Measurements from ENCODE around the gene RNFT2. TPM values are rescaled to one million over a fixed set of nuclear protein-coding genes. Genes with fewer than 3 reads are reported as not detected.

The RNFT2 gene
- total RNA-seq, 2 experiments from 2014 or later: 10.7 to 11.6 TPM

GRCh38 chr12:116892349-116893140, 154.4 kb downstream of the RNFT2 start:
- no peak for DNase-seq
- Mint-ChIP-seq H3K4me3 (no peak overlapping the region), H3K27me3 (no peaks in the 10 kb centered on the region), H3K4me1 (ENCODE audit: low read depth) (no peaks in the 10 kb centered on the region), H3K27ac (no peak overlapping the region), H3K36me3 (ENCODE audit: low read depth) (no peaks in the 10 kb centered on the region), H3K9me3 (peaks cover 3% of the 10 kb centered on the region)
- POLR2A ChIA-PET: interaction anchor here (0.7 to 1.5 kb wide), 2 partner anchors 12 to 18 kb away, joined by 3 read pairs; partner anchors contain the start of genes FBXW8 and HRK
- CTCF ChIA-PET: interaction anchor here (0.7 kb wide), 1 partner anchor 12 kb away, joined by 3 read pairs; no protein-coding TSS in a partner anchor
- no peak for ATAC-seq
- intact Hi-C loops (cut with micrococcal nuclease): no loop called here
- TF ChIP-seq CTCF (IDR thresholded peaks at IDR 0.05): no peak

DNA sequence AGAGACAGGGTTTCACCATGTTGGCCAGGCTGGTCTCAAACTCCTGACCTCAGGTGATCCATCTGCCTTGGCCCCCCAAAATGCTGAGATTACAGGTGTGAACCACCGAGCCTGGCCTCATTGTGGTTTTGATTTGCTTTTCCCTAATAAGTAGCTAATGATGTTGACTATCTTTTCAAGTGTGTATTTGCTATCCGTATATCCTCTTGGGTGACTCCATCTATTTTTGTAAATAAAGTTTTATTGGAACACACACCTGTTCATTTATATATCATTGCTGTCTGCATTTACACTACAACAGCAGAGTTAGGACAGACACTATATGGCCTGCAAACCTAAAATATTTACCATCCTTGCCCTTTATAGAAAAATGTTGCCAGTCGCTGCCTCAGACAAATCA, 156.8 kb downstream of the RNFT2 start:
- Mint-ChIP-seq H3K4me1 (ENCODE audit: low read depth) (no peaks in the 10 kb centered on the region), H3K9me3 (peaks cover 3% of the 10 kb centered on the region), H3K36me3 (ENCODE audit: low read depth) (no peaks in the 10 kb centered on the region), H3K27me3 (peaks cover 2% of the 10 kb centered on the region), H3K4me3 (no peak overlapping the region), H3K27ac (no peak overlapping the region)
- CTCF ChIA-PET: no interaction called here
- POLR2A ChIA-PET: no interaction called here
- intact Hi-C loops (cut with micrococcal nuclease): no loop called here
- TF ChIP-seq CTCF (IDR thresholded peaks at IDR 0.05): no peak
- DNase-seq (no peak), ATAC-seq (no peak)

DNA sequence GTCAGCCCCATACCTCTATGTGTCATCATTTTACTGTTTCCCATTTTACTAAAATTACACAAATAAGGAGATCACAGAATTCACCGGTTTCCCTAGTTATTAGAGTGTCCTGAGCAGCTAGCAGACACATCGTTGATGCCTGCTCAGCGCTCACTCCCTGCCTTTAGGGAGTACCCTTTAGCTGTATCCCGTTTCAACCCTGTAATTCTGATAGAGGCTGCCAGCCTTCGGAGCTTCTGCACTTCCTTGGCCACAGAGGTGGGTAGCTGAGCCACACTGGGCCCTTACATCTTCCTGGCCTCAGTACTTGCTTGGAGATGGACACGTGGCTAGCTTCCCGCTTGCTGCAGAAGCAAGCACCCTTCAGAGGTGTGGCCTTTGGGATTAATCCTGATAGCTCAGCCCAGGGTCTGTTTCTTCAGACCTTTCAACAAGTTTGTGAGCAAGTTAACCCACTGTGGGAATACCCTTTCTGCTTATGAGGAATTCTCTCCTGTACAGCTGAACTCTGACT, 158.4 kb downstream of the RNFT2 start:
- H3K4me3 Mint-ChIP-seq: no peak overlapping the region
- no peaks in the 10 kb centered on the region for H3K36me3 Mint-ChIP-seq (ENCODE audit: low read depth)
- DNase-seq (no peak), ATAC-seq (no peak)
- no peak for TF ChIP-seq CTCF (IDR thresholded peaks at IDR 0.05)
- CTCF ChIA-PET: interaction anchor here (0.9 kb wide), 1 partner anchor 14 kb away, joined by 3 read pairs; no protein-coding TSS in a partner anchor
- intact Hi-C loops (cut with micrococcal nuclease): no loop called here
- POLR2A ChIA-PET: no interaction called here
- no peaks in the 10 kb centered on the region for H3K4me1 Mint-ChIP-seq (ENCODE audit: low read depth)
- no peaks in the 10 kb centered on the region for H3K9me3 Mint-ChIP-seq
- H3K27ac Mint-ChIP-seq: no peak overlapping the region
- H3K27me3 Mint-ChIP-seq: peaks cover 2% of the 10 kb centered on the region

- peaks cover 3% of the 10 kb centered on the region for H3K27me3 Mint-ChIP-seq
- intact Hi-C loops (cut with micrococcal nuclease): no loop called here
- TF ChIP-seq CTCF (IDR thresholded peaks at IDR 0.05): no peak
- no peaks in the 10 kb centered on the region for H3K9me3 Mint-ChIP-seq
- no peak overlapping the region for H3K27ac Mint-ChIP-seq
- H3K36me3 Mint-ChIP-seq (ENCODE audit: low read depth): no peaks in the 10 kb centered on the region
- no peak for ATAC-seq
- ChIA-PET CTCF (interaction anchor here (0.9 to 1.2 kb wide), 3 partner anchors 11 to 34 kb away, joined by 3 to 4 read pairs (median 3); no protein-coding TSS in a partner anchor), POLR2A (no interaction called here)
- DNase-seq: no peak
- no peaks in the 10 kb centered on the region for H3K4me1 Mint-ChIP-seq (ENCODE audit: low read depth)
- no peak overlapping the region for H3K4me3 Mint-ChIP-seq
Observed at GRCh38 chr12:116897476-116897875, 159.4 kb downstream of the RNFT2 start.

- DNase-seq (no peak), ATAC-seq (no peak)
- H3K27me3 Mint-ChIP-seq: peaks cover 3% of the 10 kb centered on the region
- intact Hi-C loops (cut with micrococcal nuclease): no loop called here
- ChIA-PET POLR2A (interaction anchor here (0.6 kb wide), 1 partner anchor 175 kb away, joined by 4 read pairs; no protein-coding TSS in a partner anchor), CTCF (no interaction called here)
- no peak overlapping the region for H3K4me3 Mint-ChIP-seq
- no peaks in the 10 kb centered on the region for H3K4me1 Mint-ChIP-seq (ENCODE audit: low read depth)
- H3K9me3 Mint-ChIP-seq: no peaks in the 10 kb centered on the region
- no peak for TF ChIP-seq CTCF (IDR thresholded peaks at IDR 0.05)
- no peak overlapping the region for H3K27ac Mint-ChIP-seq
- no peaks in the 10 kb centered on the region for H3K36me3 Mint-ChIP-seq (ENCODE audit: low read depth)
Observed at GRCh38 chr12:116898669-116899068, 160.6 kb downstream of the RNFT2 start.
